ENCODE data around the gene PROM2.

Gene PROM2

GRCh38 chr2:95313296-95314131 is 39.3 kb downstream of the PROM2 start:
- no peaks in the 10 kb centered on the region for H3K27me3 ChIP-seq
- H3K4me1 ChIP-seq, result no peaks in the 10 kb centered on the region
- no peaks in the 10 kb centered on the region for H3K9me3 ChIP-seq
- no peaks in the 10 kb centered on the region for H3K36me3 ChIP-seq
- no peak overlapping the region for H3K4me3 ChIP-seq (ENCODE audit: low read depth, low read length)
- no peak for TF ChIP-seq CTCF (IDR thresholded peaks at IDR 0.05; ENCODE audit: low read depth, low read length)
- no peak for DNase-seq

GRCh38 chr2:95314598-95314963 is 40.3 kb downstream of the PROM2 start:
- H3K4me1 ChIP-seq, result no peaks in the 10 kb centered on the region
- no peak for DNase-seq
- no peak overlapping the region for H3K4me3 ChIP-seq (ENCODE audit: low read depth, low read length)
- H3K9me3 ChIP-seq, result no peaks in the 10 kb centered on the region
- TF ChIP-seq CTCF (IDR thresholded peaks at IDR 0.05; ENCODE audit: low read depth, low read length), result no peak
- H3K27me3 ChIP-seq, result no peaks in the 10 kb centered on the region
- H3K36me3 ChIP-seq, result no peaks in the 10 kb centered on the region

- no peaks in the 10 kb centered on the region for H3K36me3 ChIP-seq
- no peaks in the 10 kb centered on the region for H3K4me1 ChIP-seq
- H3K9me3 ChIP-seq, result no peaks in the 10 kb centered on the region
- TF ChIP-seq CTCF (IDR thresholded peaks at IDR 0.05; ENCODE audit: low read depth, low read length), result peak; percentile 31
- no peak overlapping the region for H3K4me3 ChIP-seq (ENCODE audit: low read depth, low read length)
- DNase-seq, result peak; percentile 20
- no peaks in the 10 kb centered on the region for H3K27me3 ChIP-seq
Observed at GRCh38 chr2:95314964-95315611, 40.8 kb downstream of the PROM2 start.

GRCh38 chr2:95315801-95316411 is 41.7 kb downstream of the PROM2 start:
- no peak for TF ChIP-seq CTCF (IDR thresholded peaks at IDR 0.05; ENCODE audit: low read depth, low read length)
- H3K4me1 ChIP-seq, result no peaks in the 10 kb centered on the region
- DNase-seq, result no peak
- no peaks in the 10 kb centered on the region for H3K36me3 ChIP-seq
- H3K4me3 ChIP-seq (ENCODE audit: low read depth, low read length), result no peak overlapping the region
- H3K27me3 ChIP-seq, result no peaks in the 10 kb centered on the region
- H3K9me3 ChIP-seq, result no peaks in the 10 kb centered on the region

GRCh38 chr2:95316466-95317122 is 42.3 kb downstream of the PROM2 start:
- no peaks in the 10 kb centered on the region for H3K36me3 ChIP-seq
- no peaks in the 10 kb centered on the region for H3K4me1 ChIP-seq
- H3K27me3 ChIP-seq, result no peaks in the 10 kb centered on the region
- H3K4me3 ChIP-seq (ENCODE audit: low read depth, low read length), result no peak overlapping the region
- TF ChIP-seq CTCF (IDR thresholded peaks at IDR 0.05; ENCODE audit: low read depth, low read length), result no peak
- no peak for DNase-seq
- no peaks in the 10 kb centered on the region for H3K9me3 ChIP-seq
